Activated CD8-positive, alpha-beta T cell treated with anti-CD3 and anti-CD28 coated beads, Interleukin-2, amount 10 ng/mL, durations not matched to agents 7 days and 5 days (primary cell): ENCODE measurements around the gene CFD. TPM values are rescaled to one million over a fixed set of nuclear protein-coding genes. Genes with fewer than 3 reads are reported as not detected.
"Not testable (repeated sequence)": the region's sequence is repeated elsewhere in the genome, so short reads cannot be mapped to it uniquely, and the experiment has no call there.

ENCODE experiments used
- ATAC-seq: fragments of 150-1000 bp; cut with Tn5 transposase; one replicate; pipeline ENCODE4 v1.10.0; 2021; ENCODE audit warnings: moderate library complexity
- CTCF ChIA-PET: fragments of 350-600 bp; sonication (Branson Sonifier 250); formaldehyde crosslinking; loops from one replicate; lab custom pipeline; 2021; ENCODE audit warnings: antibody characterized with exemption; lab: Charles Lee
- POLR2A ChIA-PET: fragments of 350-600 bp; sonication (Branson Sonifier 250); formaldehyde crosslinking; loops from one replicate; lab custom pipeline; 2021; ENCODE audit warnings: antibody characterized with exemption; lab: Charles Lee
- DNase-seq: peaks from one replicate; pipeline ENCODE4 v3.0.0-alpha.2; 2020
- H3K27ac Mint-ChIP-seq: one replicate; pipeline ENCODE4 v1.8.0; 2021; ENCODE audit warnings: mild to moderate bottlenecking, mixed read lengths
- H3K27me3 Mint-ChIP-seq: one replicate; pipeline ENCODE4 v1.8.0; 2021; ENCODE audit warnings: low read depth, mixed read lengths
- H3K36me3 Mint-ChIP-seq: one replicate; pipeline ENCODE4 v1.8.0; 2021; ENCODE audit warnings: low read depth, mixed read lengths
- H3K4me1 Mint-ChIP-seq: one replicate; pipeline ENCODE4 v1.8.0; 2021; ENCODE audit warnings: low read depth, mixed read lengths
- H3K4me3 Mint-ChIP-seq: one replicate; pipeline ENCODE4 v1.8.0; 2021; ENCODE audit warnings: mild to moderate bottlenecking, mixed read lengths
- H3K9me3 Mint-ChIP-seq: one replicate; pipeline ENCODE4 v1.8.0; 2022; ENCODE audit warnings: mixed read lengths; ENCODE audit not compliant: insufficient read depth
- total RNA-seq, 2 experiments: library from RNA; stranded (reverse); gene quantifications; one replicate each; pipeline ENCODE4 v1.2.3, GENCODE V29; 2021

Gene CFD
- total RNA-seq, 2 experiments from 2014 or later: 2.1 to 2.2 TPM

GRCh38 chr19:871446-872265 is 12.2 kb downstream of the CFD start:
- H3K4me1 Mint-ChIP-seq: peaks cover 11% of the 10 kb centered on the region
- no peaks in the 10 kb centered on the region for H3K9me3 Mint-ChIP-seq
- peak; percentile 2 for ATAC-seq
- DNase-seq: no peak
- H3K27ac Mint-ChIP-seq: peak overlapping the region; percentile 89
- ChIA-PET CTCF (interaction anchor here (1.3 kb wide), 1 partner anchor 8 kb away, joined by 9 read pairs; no protein-coding TSS in a partner anchor), POLR2A (no interaction called here)
- H3K36me3 Mint-ChIP-seq: peaks cover 22% of the 10 kb centered on the region
- H3K27me3 Mint-ChIP-seq: no peaks in the 10 kb centered on the region
- H3K4me3 Mint-ChIP-seq: peak overlapping the region; percentile 73

GRCh38 chr19:872266-872951 is 12.9 kb downstream of the CFD start:
- Mint-ChIP-seq H3K9me3 (no peaks in the 10 kb centered on the region), H3K4me3 (peak overlapping the region; percentile 73), H3K36me3 (peaks cover 24% of the 10 kb centered on the region), H3K4me1 (peaks cover 11% of the 10 kb centered on the region), H3K27me3 (no peaks in the 10 kb centered on the region), H3K27ac (peak overlapping the region; percentile 89)
- ATAC-seq (peak; percentile 85), DNase-seq (peak; percentile 94)
- ChIA-PET CTCF (interaction anchor here (1.3 kb wide), 1 partner anchor 9 kb away, joined by 9 read pairs; no protein-coding TSS in a partner anchor), POLR2A (interaction anchor here (0.9 kb wide), 1 partner anchor 112 kb away, joined by 4 read pairs; the partner anchor contains the start of gene WDR18)

- POLR2A ChIA-PET: interaction anchor here (0.9 kb wide), 1 partner anchor 111 kb away, joined by 4 read pairs; the partner anchor contains the start of gene WDR18
Observed at GRCh38 chr19:873084-873483, 13.6 kb downstream of the CFD start.

GRCh38 chr19:873561-874041 is 14.1 kb downstream of the CFD start:
- POLR2A ChIA-PET: no interaction called here
- H3K9me3 Mint-ChIP-seq: no peaks in the 10 kb centered on the region
- H3K27me3 Mint-ChIP-seq: no peaks in the 10 kb centered on the region
- peaks cover 11% of the 10 kb centered on the region for H3K4me1 Mint-ChIP-seq
- CTCF ChIA-PET: interaction anchor here (0.6 to 2.5 kb wide), 2 partner anchors 9 to 15 kb away, joined by 3 to 8 read pairs; no protein-coding TSS in a partner anchor
- H3K4me3 Mint-ChIP-seq: no peak overlapping the region
- no peak for DNase-seq
- no peak for ATAC-seq
- peaks cover 21% of the 10 kb centered on the region for H3K36me3 Mint-ChIP-seq
- no peak overlapping the region for H3K27ac Mint-ChIP-seq

More at GRCh38 chr19:873084-873483, 13.6 kb downstream of the CFD start:
- Mint-ChIP-seq H3K9me3 (no peaks in the 10 kb centered on the region), H3K4me1 (peaks cover 11% of the 10 kb centered on the region), H3K4me3 (no peak overlapping the region), H3K27me3 (no peaks in the 10 kb centered on the region), H3K27ac (peak overlapping the region; percentile 78), H3K36me3 (peaks cover 21% of the 10 kb centered on the region)
- DNase-seq (peak; percentile 89), ATAC-seq (peak; percentile 75)
- CTCF ChIA-PET: interaction anchor here (0.6 to 2.5 kb wide), 3 partner anchors 9 to 16 kb away, joined by 3 to 9 read pairs (median 8); no protein-coding TSS in a partner anchor

- DNase-seq (no peak), ATAC-seq (no peak)
- H3K4me1 Mint-ChIP-seq: peaks cover 11% of the 10 kb centered on the region
- POLR2A ChIA-PET: no interaction called here
- H3K4me3 Mint-ChIP-seq: no peak overlapping the region
- no peak overlapping the region for H3K27ac Mint-ChIP-seq
- H3K27me3 Mint-ChIP-seq: no peaks in the 10 kb centered on the region
- no peaks in the 10 kb centered on the region for H3K9me3 Mint-ChIP-seq
- CTCF ChIA-PET: interaction anchor here (0.6 to 2.5 kb wide), 2 partner anchors 11 to 71 kb away, joined by 3 to 8 read pairs; no protein-coding TSS in a partner anchor
- peaks cover 18% of the 10 kb centered on the region for H3K36me3 Mint-ChIP-seq
Observed at GRCh38 chr19:875265-875879, 15.9 kb downstream of the CFD start.

GRCh38 chr19:876089-876488 is 16.6 kb downstream of the CFD start:
- Mint-ChIP-seq H3K4me1 (peaks cover 11% of the 10 kb centered on the region), H3K9me3 (no peaks in the 10 kb centered on the region), H3K4me3 (no peak overlapping the region), H3K27me3 (no peaks in the 10 kb centered on the region), H3K36me3 (peaks cover 17% of the 10 kb centered on the region), H3K27ac (no peak overlapping the region)
- CTCF ChIA-PET: interaction anchor here (0.6 kb wide), 1 partner anchor 71 kb away, joined by 3 read pairs; no protein-coding TSS in a partner anchor
- POLR2A ChIA-PET: no interaction called here
- ATAC-seq: no peak
- no peak for DNase-seq

GRCh38 chr19:876780-877314 is 17.4 kb downstream of the CFD start:
- DNase-seq (no peak), ATAC-seq (no peak)
- ChIA-PET CTCF (interaction anchor here (1.0 kb wide), 1 partner anchor 13 kb away, joined by 3 read pairs; no protein-coding TSS in a partner anchor), POLR2A (interaction anchor here (1.1 kb wide), 1 partner anchor 91 kb away, joined by 4 read pairs; no protein-coding TSS in a partner anchor)
- Mint-ChIP-seq H3K27ac (no peak overlapping the region), H3K27me3 (no peaks in the 10 kb centered on the region), H3K4me3 (no peak overlapping the region), H3K4me1 (peaks cover 8% of the 10 kb centered on the region), H3K36me3 (peaks cover 21% of the 10 kb centered on the region), H3K9me3 (no peaks in the 10 kb centered on the region)

- H3K36me3 Mint-ChIP-seq: peaks cover 20% of the 10 kb centered on the region
- not testable (repeated sequence) for DNase-seq, H3K4me3 Mint-ChIP-seq
Observed at GRCh38 chr19:877992-878660, 18.7 kb downstream of the CFD start.

GRCh38 chr19:878751-879561 is 19.5 kb downstream of the CFD start:
- H3K27me3 Mint-ChIP-seq, H3K4me1 Mint-ChIP-seq: not testable (repeated sequence)
- CTCF ChIA-PET: interaction anchor here (0.6 kb wide), 1 partner anchor 15 kb away, joined by 4 read pairs; no protein-coding TSS in a partner anchor

More at GRCh38 chr19:877992-878660, 18.7 kb downstream of the CFD start:
- POLR2A ChIA-PET: interaction anchor here (1.1 kb wide), 1 partner anchor 92 kb away, joined by 4 read pairs; no protein-coding TSS in a partner anchor
- H3K27ac Mint-ChIP-seq, H3K9me3 Mint-ChIP-seq, H3K4me1 Mint-ChIP-seq, ATAC-seq, H3K27me3 Mint-ChIP-seq: not testable (repeated sequence)
- CTCF ChIA-PET: interaction anchor here (1.0 kb wide), 1 partner anchor 15 kb away, joined by 3 read pairs; no protein-coding TSS in a partner anchor

More at GRCh38 chr19:878751-879561, 19.5 kb downstream of the CFD start:
- Mint-ChIP-seq H3K36me3 (peaks cover 24% of the 10 kb centered on the region), H3K27ac (peak overlapping the region; percentile 5)
- not testable (repeated sequence) for H3K9me3 Mint-ChIP-seq, DNase-seq, ATAC-seq, H3K4me3 Mint-ChIP-seq
- POLR2A ChIA-PET: interaction anchor here (0.6 to 1.3 kb wide), 2 partner anchors 13 to 40 kb away, joined by 3 read pairs; no protein-coding TSS in a partner anchor
